ENCODE data around the gene CBFA2T3.

DNA sequence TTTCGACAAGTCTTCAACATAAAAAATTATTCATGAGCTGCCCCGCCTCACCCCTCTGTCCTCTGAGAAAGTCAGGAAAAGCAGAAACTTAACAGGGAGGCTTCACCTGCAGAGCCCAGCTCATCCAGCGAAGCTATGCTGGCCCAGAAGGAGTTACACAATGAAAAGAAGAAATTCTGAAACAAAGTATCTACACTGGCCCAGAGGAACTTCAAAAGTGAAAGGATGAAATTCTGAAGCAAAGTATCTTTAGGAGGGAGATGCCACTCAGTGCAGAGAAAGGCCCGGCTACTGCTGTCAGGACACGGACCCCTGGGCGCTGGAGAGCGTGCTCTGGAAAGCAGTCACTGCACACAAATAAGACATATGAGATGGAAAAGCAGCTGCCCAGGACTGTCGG, 121.8 kb downstream of the CBFA2T3 start:
- TF ChIP-seq, protein P1, sequence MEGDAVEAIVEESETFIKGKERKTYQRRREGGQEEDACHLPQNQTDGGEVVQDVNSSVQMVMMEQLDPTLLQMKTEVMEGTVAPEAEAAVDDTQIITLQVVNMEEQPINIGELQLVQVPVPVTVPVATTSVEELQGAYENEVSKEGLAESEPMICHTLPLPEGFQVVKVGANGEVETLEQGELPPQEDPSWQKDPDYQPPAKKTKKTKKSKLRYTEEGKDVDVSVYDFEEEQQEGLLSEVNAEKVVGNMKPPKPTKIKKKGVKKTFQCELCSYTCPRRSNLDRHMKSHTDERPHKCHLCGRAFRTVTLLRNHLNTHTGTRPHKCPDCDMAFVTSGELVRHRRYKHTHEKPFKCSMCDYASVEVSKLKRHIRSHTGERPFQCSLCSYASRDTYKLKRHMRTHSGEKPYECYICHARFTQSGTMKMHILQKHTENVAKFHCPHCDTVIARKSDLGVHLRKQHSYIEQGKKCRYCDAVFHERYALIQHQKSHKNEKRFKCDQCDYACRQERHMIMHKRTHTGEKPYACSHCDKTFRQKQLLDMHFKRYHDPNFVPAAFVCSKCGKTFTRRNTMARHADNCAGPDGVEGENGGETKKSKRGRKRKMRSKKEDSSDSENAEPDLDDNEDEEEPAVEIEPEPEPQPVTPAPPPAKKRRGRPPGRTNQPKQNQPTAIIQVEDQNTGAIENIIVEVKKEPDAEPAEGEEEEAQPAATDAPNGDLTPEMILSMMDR (IDR thresholded peaks at IDR 0.05; ENCODE audit: insufficient read depth, low read depth, low read length) = no peak
- TF ChIP-seq EZH2 (IDR thresholded peaks at IDR 0.05; ENCODE audit: insufficient read depth, low read length) = no peak

Data from astrocyte (in vitro differentiated cells and primary cell).